Aorta (tissue), 5 donors: ENCODE results near the gene EFNA1. TPM values are rescaled to one million over a fixed set of nuclear protein-coding genes. Genes with fewer than 3 reads are reported as not detected.
A peak's percentile ranks its signal among the peaks of the same experiment; 100 is the strongest.

Source experiments
- ATAC-seq: fragments of 200-7000 bp; cut with Tn5 transposase; one replicate; pipeline ENCODE4 v1.9.1; 2022; ENCODE audit warnings: moderate library complexity; ENCODE audit not compliant: low FRiP score
- DNase-seq, 2 donors: peaks; one replicate each; pipeline ENCODE4 v3.0.0-alpha.2; 2020
- H3K27ac ChIP-seq, 2 donors: one replicate each; pipeline ENCODE4 v1.5.1; 2013; ENCODE audit warnings: low read length in 2 of 2, mild to moderate bottlenecking in 2 of 2, moderate library complexity in 2 of 2, control low read depth in 1 of 2, inconsistent platforms in 1 of 2, low read depth in 1 of 2
- H3K27me3 ChIP-seq, 2 donors: one replicate each; pipeline ENCODE4 v1.6.1; 2013; ENCODE audit warnings: control low read depth in 1 of 2, low read length in 1 of 2, mild to moderate bottlenecking in 1 of 2, moderate library complexity in 1 of 2; ENCODE audit not compliant: insufficient read depth in 2 of 2, control insufficient read depth in 1 of 2
- H3K36me3 ChIP-seq, 2 donors: one replicate each; pipeline ENCODE4 v1.6.1; 2013; ENCODE audit warnings: control low read depth in 1 of 2, low read length in 1 of 2, mild to moderate bottlenecking in 1 of 2; ENCODE audit not compliant: insufficient read depth in 2 of 2, control insufficient read depth in 1 of 2
- H3K4me1 ChIP-seq, 2 donors: one replicate each; pipeline ENCODE4 v1.6.1; 2013; ENCODE audit warnings: low read length in 2 of 2, control low read depth in 1 of 2, mild to moderate bottlenecking in 1 of 2, moderate library complexity in 1 of 2; ENCODE audit not compliant: insufficient read depth in 2 of 2, control insufficient read depth in 1 of 2
- H3K4me3 ChIP-seq, 2 donors: one replicate each; pipeline ENCODE4 v1.5.1; 2013; ENCODE audit warnings: low read length in 2 of 2, control low read depth in 1 of 2, mild to moderate bottlenecking in 1 of 2
- H3K9me3 ChIP-seq: one replicate; pipeline ENCODE4 v1.6.1; 2013; ENCODE audit warnings: mild to moderate bottlenecking, low read length; ENCODE audit not compliant: control insufficient read depth
- WGBS, 2 donors: extraction: QIAGEN DNeasy Blood & Tissue Kit; methylation state at CpG; one replicate each; pipeline ENCODE4 v1.1.7; 2013; 5-methylcytosine and 5-hydroxymethylcytosine counted together
- intact Hi-C, 2 donors: fragments of 100-400 bp; cut with DNase I; formaldehyde crosslinking; loops; one replicate each; pipeline versions ENCODE4 v1.14.2 to v1.15.0; 2022
- polyA plus RNA-seq, 2 donors: library from polyadenylated mRNA; stranded (reverse); fragments of 200-250 nt; gene quantifications; one replicate each; pipeline ENCODE4 v1.2.3, GENCODE V29; 2013
- total RNA-seq, 2 donors: library from RNA; stranded (reverse); fragmentation: NEBNext Ultra II Directional; extraction: Animal tissue kit (Norgen Biotek cat#: 25700); gene quantifications; one replicate each; pipeline ENCODE4 v1.2.1, GENCODE V29; 2021
- donor health status: healthy with polysubstance abuse.
- donor health status: Bipolar disorder and iron deficiency.
- donor health status: DM: no; HTN: no; CAD: no.
- donor health status: DM: no; HTN: no; CAD: no.
- donor health status: DM: yes; HTN: yes; CAD: no.

The EFNA1 gene
- total and polyA plus RNA-seq, 4 donors = 7.1 to 49.1 (median 15.5) TPM

GRCh38 chr1:155134322-155134721 is 6.6 kb downstream of the EFNA1 start:
- no peaks in the 10 kb centered on the region for H3K4me1 ChIP-seq
- H3K36me3 ChIP-seq = no peaks in the 10 kb centered on the region
- WGBS, 2 donors = 51 to 57% methylated on average over 1 of the region's 1 CpG
- no peaks in the 10 kb centered on the region for H3K27me3 ChIP-seq
- peak overlapping the region in 1 of 2 donors; percentile 13 for H3K27ac ChIP-seq
- intact Hi-C loops = no loop called here
- H3K9me3 ChIP-seq = no peaks in the 10 kb centered on the region
- DNase-seq = no peak
- H3K4me3 ChIP-seq = no peak overlapping the region
- no peak for ATAC-seq

DNA sequence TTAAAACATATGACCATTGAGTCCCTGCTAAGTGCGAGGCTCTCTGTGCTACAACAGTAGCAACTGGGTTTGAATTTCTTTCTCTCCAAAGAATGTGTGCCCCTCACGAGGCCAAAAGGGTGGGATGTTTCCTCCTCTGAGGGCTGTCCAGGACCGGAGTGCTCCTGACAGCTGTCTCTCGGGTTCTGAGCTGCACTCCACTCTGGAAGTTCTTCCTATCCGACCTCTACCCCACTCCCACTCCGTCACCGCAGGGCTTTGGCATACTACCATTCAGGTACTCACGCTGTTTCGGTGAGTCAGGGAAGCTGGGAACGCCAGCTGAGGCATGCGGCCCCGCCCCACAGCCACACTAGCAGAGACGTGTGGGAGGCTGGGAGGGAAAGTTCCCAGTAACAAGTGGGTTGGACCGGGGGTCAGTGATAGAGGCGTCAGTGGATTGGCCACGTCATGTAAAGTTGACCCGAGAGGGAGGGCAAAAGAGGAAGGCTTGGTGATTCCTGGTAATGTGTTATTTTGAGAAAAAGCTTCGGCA is 7.3 kb downstream of the EFNA1 start:
- no peaks in the 10 kb centered on the region for H3K27me3 ChIP-seq
- no peaks in the 10 kb centered on the region for H3K4me1 ChIP-seq
- intact Hi-C loops = no loop called here
- ATAC-seq (peak; percentile 87), DNase-seq (peak; percentile 96 to 97)
- no peaks in the 10 kb centered on the region for H3K9me3 ChIP-seq
- H3K4me3 ChIP-seq = peak overlapping the region; percentile 46 to 51
- 0 to 2% methylated on average over 18 of the region's 18 CpGs for WGBS, 2 donors
- peak overlapping the region in 1 of 2 donors; percentile 87 for H3K27ac ChIP-seq
- H3K36me3 ChIP-seq = no peaks in the 10 kb centered on the region

- Histone ChIP-seq H3K36me3 (no peaks in the 10 kb centered on the region), H3K4me3 (peak within 1 kb of the TSS; percentile 46 to 51), H3K27me3 (no peaks in the 10 kb centered on the region), H3K27ac (peak within 1 kb of the TSS in 1 of 2 donors; percentile 87), H3K9me3 (no peaks in the 10 kb centered on the region), H3K4me1 (no peaks in the 10 kb centered on the region)
- peak; percentile 97 to 98 for DNase-seq
- WGBS, 2 donors = 0 to 1% methylated on average over 52 of the region's 52 CpGs
- peak; percentile 97 for ATAC-seq
- intact Hi-C loops = no loop called here
Measured at GRCh38 chr1:155135415-155136028, 7.8 kb downstream of the EFNA1 start, which contains the start of gene SLC50A1. SLC50A1 (plus strand) TSS chr1:155135852; CDS start chr1:155135912, 60 bp downstream.

DNA sequence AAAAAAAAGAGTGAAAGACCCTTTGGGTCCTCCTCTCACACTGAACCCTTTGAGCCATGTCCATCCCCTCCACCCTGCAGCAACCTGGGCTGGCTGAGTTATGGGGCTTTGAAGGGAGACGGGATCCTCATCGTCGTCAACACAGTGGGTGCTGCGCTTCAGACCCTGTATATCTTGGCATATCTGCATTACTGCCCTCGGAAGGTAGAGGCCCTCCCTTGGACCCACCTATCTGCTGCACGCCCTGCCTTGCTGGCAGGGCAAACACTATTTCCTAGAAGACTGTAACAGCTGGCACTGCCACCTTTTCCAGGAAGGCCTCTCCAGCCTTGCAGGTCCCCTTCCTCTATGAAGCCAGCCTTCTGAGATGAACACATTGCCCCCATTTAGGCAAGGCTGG is 9.1 kb downstream of the EFNA1 start:
- no peak overlapping the region for H3K4me3 ChIP-seq

GRCh38 chr1:155137154-155137949 is 9.7 kb downstream of the EFNA1 start:
- intact Hi-C loops = no loop called here
- H3K36me3 ChIP-seq = no peaks in the 10 kb centered on the region
- peak overlapping the region in 1 of 2 donors; percentile 32 for H3K27ac ChIP-seq

More for the DNA sequence above, 9.1 kb downstream of the EFNA1 start:
- Histone ChIP-seq H3K27ac (peak overlapping the region in 1 of 2 donors; percentile 32), H3K4me1 (no peaks in the 10 kb centered on the region), H3K9me3 (no peaks in the 10 kb centered on the region), H3K36me3 (no peaks in the 10 kb centered on the region), H3K27me3 (no peaks in the 10 kb centered on the region)
- intact Hi-C loops = no loop called here
- ATAC-seq = no peak
- WGBS, 2 donors = 29 to 31% methylated on average over 6 of the region's 6 CpGs
- no peak for DNase-seq

GRCh38 chr1:155139895-155140629 is 12.4 kb downstream of the EFNA1 start, which contains the start of gene DPM3:
DPM3 (minus strand) TSS chr1:155140531; CDS start chr1:155140240, 291 bp downstream.
- intact Hi-C loops = no loop called here
- H3K36me3 ChIP-seq = no peaks in the 10 kb centered on the region
- WGBS, 2 donors = 0 to 1% methylated on average over 42 of the region's 42 CpGs
- H3K27me3 ChIP-seq = no peaks in the 10 kb centered on the region
- H3K4me1 ChIP-seq = no peaks in the 10 kb centered on the region
- H3K27ac ChIP-seq = peak within 1 kb of the TSS in 1 of 2 donors; percentile 59
- H3K9me3 ChIP-seq = no peaks in the 10 kb centered on the region
- peak within 1 kb of the TSS; percentile 62 to 74 for H3K4me3 ChIP-seq
- peak; percentile 95 to 97 for DNase-seq
- peak; percentile 82 for ATAC-seq

More at GRCh38 chr1:155137154-155137949, 9.7 kb downstream of the EFNA1 start:
- ATAC-seq (no peak), DNase-seq (no peak)
- no peaks in the 10 kb centered on the region for H3K9me3 ChIP-seq
- no peak overlapping the region for H3K4me3 ChIP-seq
- H3K4me1 ChIP-seq = no peaks in the 10 kb centered on the region
- H3K27me3 ChIP-seq = no peaks in the 10 kb centered on the region
- 84 to 87% methylated on average over 6 of the region's 6 CpGs for WGBS, 2 donors

GRCh38 chr1:155140630-155140953 is 12.9 kb downstream of the EFNA1 start:
- Histone ChIP-seq H3K4me1 (no peaks in the 10 kb centered on the region), H3K4me3 (peak overlapping the region in 1 of 2 donors; percentile 62), H3K9me3 (no peaks in the 10 kb centered on the region), H3K27ac (no peak overlapping the region), H3K36me3 (no peaks in the 10 kb centered on the region), H3K27me3 (no peaks in the 10 kb centered on the region)
- WGBS, 2 donors = 5 to 6% methylated on average over 11 of the region's 11 CpGs
- no peak for ATAC-seq
- intact Hi-C loops = no loop called here
- DNase-seq = no peak

DNA sequence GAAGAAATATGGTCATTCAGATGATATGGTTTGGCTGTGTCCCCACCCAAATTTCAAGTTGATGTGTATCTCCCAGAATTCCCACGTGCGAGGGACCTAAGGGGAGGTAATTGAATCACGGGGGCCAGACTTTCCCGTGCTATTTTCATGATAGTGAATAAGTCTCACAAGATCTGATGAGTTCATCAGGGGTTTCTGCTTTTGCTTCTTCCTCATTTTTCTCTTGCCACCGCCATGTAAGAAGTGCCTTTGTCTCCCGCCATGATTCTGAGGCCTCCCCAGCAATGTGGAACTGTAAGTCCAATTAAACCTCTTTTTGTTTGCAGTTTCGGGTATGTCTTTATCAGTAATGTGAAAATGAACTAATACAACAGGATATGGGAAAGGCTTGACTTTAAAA is 14.1 kb downstream of the EFNA1 start:
- no peaks in the 10 kb centered on the region for H3K4me1 ChIP-seq
- WGBS, 2 donors = 84 to 87% methylated on average over 7 of the region's 7 CpGs
- no peak overlapping the region for H3K4me3 ChIP-seq
- intact Hi-C loops = no loop called here
- H3K27ac ChIP-seq = no peak overlapping the region
- H3K27me3 ChIP-seq = no peaks in the 10 kb centered on the region
- DNase-seq = no peak
- no peaks in the 10 kb centered on the region for H3K9me3 ChIP-seq
- no peaks in the 10 kb centered on the region for H3K36me3 ChIP-seq
- ATAC-seq = no peak
